Nephron (organoid): Measurements from ENCODE around the gene COPB1.

Source experiments
- H3K27ac Mint-ChIP-seq, 3 experiments: 2 replicates each; pipeline ENCODE4 v1.8.0; 2020; ENCODE audit warnings: mixed read lengths in 3 of 3, mild to moderate bottlenecking in 2 of 3, moderate library complexity in 1 of 3
- H3K27me3 Mint-ChIP-seq: 2 replicates; pipeline ENCODE4 v1.8.0; 2021; ENCODE audit warnings: low read depth, mild to moderate bottlenecking, moderate library complexity, mixed read lengths
- H3K36me3 Mint-ChIP-seq: 2 replicates; pipeline ENCODE4 v1.8.0; 2020; ENCODE audit warnings: low read depth, mixed read lengths
- H3K4me1 Mint-ChIP-seq: 2 replicates; pipeline ENCODE4 v1.8.0; 2020; ENCODE audit warnings: mixed read lengths
- H3K4me3 Mint-ChIP-seq, 3 experiments: 2 replicates each; pipeline ENCODE4 v1.8.0; 2020; ENCODE audit warnings: mild to moderate bottlenecking in 3 of 3, mixed read lengths in 3 of 3, moderate library complexity in 2 of 3
- H3K9me3 Mint-ChIP-seq: 2 replicates; pipeline ENCODE4 v1.8.0; 2020; ENCODE audit warnings: mixed read lengths
- CTCF ChIP-seq, 3 experiments: fragments of 200-600 bp; sonication (generic); IDR thresholded peaks; one replicate each; pipeline ENCODE4 v1.5.0; 2021; ENCODE audit warnings: antibody characterized with exemption in 3 of 3; ENCODE audit not compliant: unreplicated experiment in 3 of 3

Gene COPB1

GRCh38 chr11:14499560-14500180, at the start of gene COPB1:
Gene COPB1 (minus strand): TSS chr11:14499811. CDS start chr11:14498928, 883 bp downstream.
- peaks cover 51% of the 10 kb centered on the region for H3K36me3 Mint-ChIP-seq

DNA sequence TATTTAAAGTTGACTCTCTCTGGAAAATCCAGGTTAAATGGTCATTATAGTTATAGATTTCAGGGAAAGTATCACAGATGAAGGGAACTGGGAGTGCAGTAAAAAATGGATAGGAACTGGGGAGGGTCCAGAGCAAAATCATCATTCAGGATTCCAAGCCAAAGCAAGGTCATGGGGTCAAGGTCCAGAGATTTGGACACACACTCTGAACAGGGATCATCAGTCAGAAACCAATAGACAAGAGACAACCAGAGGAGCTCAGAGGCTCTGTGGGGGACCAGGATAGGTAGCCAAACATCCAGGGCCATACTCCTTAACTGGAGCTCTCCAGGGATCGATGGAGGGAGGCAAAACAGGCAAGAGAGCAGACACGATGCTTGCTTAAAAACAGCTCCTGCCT, 47.8 kb upstream of the COPB1 start:
- H3K27me3 Mint-ChIP-seq: no peaks in the 10 kb centered on the region

More at GRCh38 chr11:14499560-14500180, at the start of gene COPB1:
- Mint-ChIP-seq H3K9me3 (no peaks in the 10 kb centered on the region), H3K27me3 (no peaks in the 10 kb centered on the region), H3K27ac (peak within 1 kb of the TSS; percentile 97 to 98 (median 97)), H3K4me1 (peaks cover 31% of the 10 kb centered on the region), H3K4me3 (peak within 1 kb of the TSS; percentile 97 to 100 (median 99))
- no peak for TF ChIP-seq CTCF (IDR thresholded peaks at IDR 0.05; ENCODE audit: unreplicated experiment in 3 of 3)

GRCh38 chr11:14546672-14547071, 47.1 kb upstream of the COPB1 start:
- Mint-ChIP-seq H3K9me3 (no peaks in the 10 kb centered on the region), H3K27me3 (no peaks in the 10 kb centered on the region), H3K4me3 (no peak overlapping the region), H3K36me3 (no peaks in the 10 kb centered on the region), H3K4me1 (peaks cover 6% of the 10 kb centered on the region), H3K27ac (no peak overlapping the region)
- TF ChIP-seq CTCF (IDR thresholded peaks at IDR 0.05; ENCODE audit: unreplicated experiment in 3 of 3): no peak

More for the DNA sequence above, 47.8 kb upstream of the COPB1 start:
- Mint-ChIP-seq H3K9me3 (no peaks in the 10 kb centered on the region), H3K36me3 (no peaks in the 10 kb centered on the region), H3K4me3 (no peak overlapping the region), H3K4me1 (no peaks in the 10 kb centered on the region), H3K27ac (no peak overlapping the region)
- no peak for TF ChIP-seq CTCF (IDR thresholded peaks at IDR 0.05; ENCODE audit: unreplicated experiment in 3 of 3)

GRCh38 chr11:14544611-14545010, 45.0 kb upstream of the COPB1 start:
- Mint-ChIP-seq H3K9me3 (no peaks in the 10 kb centered on the region), H3K4me1 (peaks cover 23% of the 10 kb centered on the region), H3K36me3 (no peaks in the 10 kb centered on the region), H3K27ac (no peak overlapping the region), H3K27me3 (no peaks in the 10 kb centered on the region), H3K4me3 (no peak overlapping the region)
- no peak for TF ChIP-seq CTCF (IDR thresholded peaks at IDR 0.05; ENCODE audit: unreplicated experiment in 3 of 3)

DNA sequence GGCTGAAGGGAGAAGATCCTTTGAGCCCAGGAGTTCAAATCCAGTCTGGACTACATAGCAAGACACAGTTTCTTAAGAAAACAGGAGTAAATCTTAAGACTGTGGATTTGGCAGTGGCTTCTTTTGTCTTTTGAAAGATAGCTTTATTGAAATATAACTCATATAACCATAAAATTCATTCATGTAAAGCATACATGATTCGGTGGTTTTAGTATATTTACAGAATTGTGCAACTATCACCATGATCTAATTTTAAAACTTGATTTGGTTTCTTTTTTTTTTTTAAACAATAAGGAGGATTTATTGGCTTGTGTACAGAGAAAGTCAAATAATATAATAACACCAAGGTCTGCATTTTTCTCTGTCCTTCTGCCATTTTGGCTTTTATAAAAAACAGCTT, 43.6 kb upstream of the COPB1 start:
- Mint-ChIP-seq H3K36me3 (no peaks in the 10 kb centered on the region), H3K27me3 (no peaks in the 10 kb centered on the region), H3K27ac (no peak overlapping the region), H3K9me3 (no peaks in the 10 kb centered on the region), H3K4me3 (no peak overlapping the region), H3K4me1 (peaks cover 23% of the 10 kb centered on the region)
- TF ChIP-seq CTCF (IDR thresholded peaks at IDR 0.05; ENCODE audit: unreplicated experiment in 3 of 3): no peak

DNA sequence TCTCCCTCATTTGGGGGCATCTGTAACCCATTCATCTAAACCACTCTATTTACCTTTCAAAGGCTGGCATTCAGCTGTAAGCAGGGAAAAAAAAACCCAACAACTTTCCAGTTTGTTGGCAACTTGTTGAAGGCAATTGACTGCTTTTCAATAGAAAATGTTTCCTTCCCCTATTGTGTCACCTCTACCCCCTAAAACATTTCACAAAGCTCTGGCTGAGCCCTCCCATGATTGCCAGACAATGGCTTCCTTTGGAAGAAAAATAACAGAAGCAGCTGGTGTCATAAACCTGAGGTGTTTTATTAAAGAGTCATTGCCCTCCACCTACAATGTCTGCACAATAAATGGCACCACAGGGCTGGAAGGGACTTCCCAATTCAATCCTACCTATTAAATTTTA, 42.7 kb upstream of the COPB1 start:
- peaks cover 23% of the 10 kb centered on the region for H3K4me1 Mint-ChIP-seq
- no peaks in the 10 kb centered on the region for H3K9me3 Mint-ChIP-seq
- no peak overlapping the region for H3K27ac Mint-ChIP-seq
- H3K36me3 Mint-ChIP-seq: no peaks in the 10 kb centered on the region
- no peaks in the 10 kb centered on the region for H3K27me3 Mint-ChIP-seq
- TF ChIP-seq CTCF (IDR thresholded peaks at IDR 0.05; ENCODE audit: unreplicated experiment in 3 of 3): no peak
- no peak overlapping the region for H3K4me3 Mint-ChIP-seq
